IMR-90 (cell line): Measurements from ENCODE around the gene TMEM132A. TPM values are rescaled to one million over a fixed set of nuclear protein-coding genes. Genes with fewer than 3 reads are reported as not detected.

ENCODE experiments used
- ATAC-seq: fragments of 200-7000 bp; cut with Tn5 transposase; 2 replicates; pipeline ENCODE4 v1.9.1; 2020; ENCODE audit warnings: low read depth, mild to moderate bottlenecking, moderate library complexity
- BruUV-seq: library from RNA; stranded (reverse); fragments of 400-500 nt; replicated peaks from 2 replicates; lab custom pipeline; 2021; lab: Mats Ljungman, UMichigan
- CTCF ChIA-PET: fragments of 300-600 bp; formaldehyde crosslinking; extraction: SDS; loops from one replicate; lab custom pipeline; 2021; ENCODE audit warnings: antibody characterized with exemption; lab: Yijun Ruan, JAX
- POLR2A ChIA-PET: fragments of 300-600 bp; sonication (Branson Sonifier 250); formaldehyde crosslinking; loops from one replicate; lab custom pipeline; 2022; ENCODE audit warnings: antibody characterized with exemption; ENCODE audit not compliant: unreplicated experiment; lab: Charles Lee
- DNase-seq: peaks from one replicate; pipeline ENCODE4 v3.0.0; 2013
- H2AFZ ChIP-seq: replicated peaks from 2 replicates; pipeline ENCODE3; 2013; ENCODE audit warnings: low read length, mild to moderate bottlenecking; ENCODE audit not compliant: poor library complexity
- H2AK5ac ChIP-seq: 2 replicates; pipeline ENCODE4 v1.6.1; 2013; ENCODE audit warnings: low read depth, low read length, inconsistent platforms
- H2AK9ac ChIP-seq: replicated peaks from 2 replicates; pipeline ENCODE3; 2013; ENCODE audit warnings: mild to moderate bottlenecking, low read depth, low read length, moderate library complexity; ENCODE audit not compliant: poor library complexity
- H2BK120ac ChIP-seq: 2 replicates; pipeline ENCODE4 v1.6.1; 2013; ENCODE audit warnings: low read depth, low read length, inconsistent platforms
- H2BK15ac ChIP-seq: 3 replicates; pipeline ENCODE4 v1.6.1; 2013; ENCODE audit warnings: low read depth, low read length, inconsistent platforms
- H2BK20ac ChIP-seq: 2 replicates; pipeline ENCODE4 v1.6.1; 2013; ENCODE audit warnings: low read depth, mild to moderate bottlenecking, inconsistent platforms, low read length, moderate library complexity
- H2BK5ac ChIP-seq: 2 replicates; pipeline ENCODE4 v1.6.1; 2013; ENCODE audit warnings: mild to moderate bottlenecking, low read depth, low read length, inconsistent platforms; ENCODE audit not compliant: poor library complexity, severe bottlenecking
- H3K14ac ChIP-seq: replicated peaks from 2 replicates; pipeline ENCODE4 v1.6.1; 2013; ENCODE audit warnings: low read depth, low read length, inconsistent platforms
- H3K18ac ChIP-seq: 2 replicates; pipeline ENCODE4 v1.6.1; 2013; ENCODE audit warnings: low read depth, low read length, control low read depth
- H3K23ac ChIP-seq: 2 replicates; pipeline ENCODE4 v1.6.1; 2013; ENCODE audit warnings: low read depth, low read length, inconsistent platforms
- H3K27ac ChIP-seq: 2 replicates; pipeline ENCODE4 v1.5.1; 2013; ENCODE audit warnings: mild to moderate bottlenecking, control low read depth, low read length; ENCODE audit not compliant: insufficient read depth
- H3K27me3 ChIP-seq: 2 replicates; pipeline ENCODE4 v1.6.1; 2013; ENCODE audit warnings: low read length; ENCODE audit not compliant: control insufficient read depth, insufficient read depth
- H3K36me3 ChIP-seq: 2 replicates; pipeline ENCODE4 v1.6.1; 2013; ENCODE audit warnings: low read length, mixed read lengths; ENCODE audit not compliant: control insufficient read depth, insufficient read depth
- H3K4ac ChIP-seq: 2 replicates; pipeline ENCODE4 v1.6.1; 2013; ENCODE audit warnings: low read depth, low read length, inconsistent platforms
- H3K4me1 ChIP-seq: 2 replicates; pipeline ENCODE4 v1.6.1; 2013; ENCODE audit warnings: low read length, mixed read lengths; ENCODE audit not compliant: control insufficient read depth, insufficient read depth
- H3K4me2 ChIP-seq: 2 replicates; pipeline ENCODE4 v1.6.1; 2013; ENCODE audit warnings: low read depth, mild to moderate bottlenecking, control low read depth, low read length, moderate library complexity
- H3K4me3 ChIP-seq: 2 replicates; pipeline ENCODE4 v1.5.1; 2013; ENCODE audit warnings: low read depth, mild to moderate bottlenecking, control low read depth, low read length, moderate library complexity; ENCODE audit not compliant: insufficient read depth
- H3K56ac ChIP-seq: 2 replicates; pipeline ENCODE4 v1.6.1; 2013; ENCODE audit warnings: low read length, inconsistent platforms; ENCODE audit not compliant: insufficient read depth; ENCODE audit errors: extremely low read depth
- H3K79me1 ChIP-seq, 2 experiments: 2 replicates each; pipeline ENCODE4 v1.6.1; 2013; ENCODE audit warnings: low read length in 2 of 2, inconsistent platforms in 1 of 2, low read depth in 1 of 2
- H3K9ac ChIP-seq: 2 replicates; pipeline ENCODE4 v1.6.1; 2013; ENCODE audit warnings: low read depth, low read length, control low read depth
- H3K9me1 ChIP-seq: 2 replicates; pipeline ENCODE4 v1.6.1; 2013; ENCODE audit warnings: low read length, inconsistent platforms; ENCODE audit not compliant: insufficient read depth
- H3K9me3 ChIP-seq: 2 replicates; pipeline ENCODE4 v1.6.1; 2013; ENCODE audit warnings: low read length; ENCODE audit not compliant: control insufficient read depth, insufficient read depth
- H4K20me1 ChIP-seq: 2 replicates; pipeline ENCODE4 v1.6.1; 2013; ENCODE audit warnings: low read length, inconsistent platforms; ENCODE audit not compliant: insufficient read depth
- H4K5ac ChIP-seq: 2 replicates; pipeline ENCODE4 v1.6.1; 2013; ENCODE audit warnings: mild to moderate bottlenecking, low read depth, low read length, control low read depth
- H4K8ac ChIP-seq, 2 experiments: 2 replicates each; pipeline ENCODE4 v1.6.1; 2013; ENCODE audit warnings: low read depth in 2 of 2, low read length in 2 of 2, control low read depth in 1 of 2, inconsistent platforms in 1 of 2
- H4K91ac ChIP-seq: 2 replicates; pipeline ENCODE4 v1.6.1; 2013; ENCODE audit warnings: low read depth, low read length, inconsistent platforms; ENCODE audit not compliant: insufficient read depth
- NFE2L2 ChIP-seq: fragments of 150-350 bp; IDR thresholded peaks from 2 replicates; pipeline ENCODE4 v1.6.1; 2016; ENCODE audit warnings: low read depth, mild to moderate bottlenecking, low read length
- RFX5 ChIP-seq: IDR thresholded peaks from 2 replicates; pipeline ENCODE4 v1.8.0; 2012; ENCODE audit warnings: low read depth, mild to moderate bottlenecking, low read length, moderate library complexity
- SMC3 ChIP-seq: fragments of 150-350 bp; IDR thresholded peaks from 2 replicates; pipeline ENCODE4 v1.6.1; 2016; ENCODE audit warnings: low read depth, mild to moderate bottlenecking, antibody characterized with exemption, low read length, moderate library complexity
- USF2 ChIP-seq: fragments of 150-350 bp; IDR thresholded peaks from 2 replicates; pipeline ENCODE4 v1.6.1; 2017; ENCODE audit warnings: mild to moderate bottlenecking, antibody characterized with exemption, low read length, low read depth
- WGBS, 2 experiments: methylation state at CpG; one replicate each; pipeline versions ENCODE4 v1.1.5 to v1.1.7; 2013; ENCODE audit warnings: missing lambda C conversion rate in 2 of 2; ENCODE audit not compliant: insufficient read length in 1 of 2; ENCODE audit errors: extremely low coverage in 2 of 2; 5-methylcytosine and 5-hydroxymethylcytosine counted together
- dilution Hi-C: fragments of 300-500 bp; cut with HindIII; formaldehyde crosslinking; loops from one replicate; pipeline ENCODE4 v1.14.3; 2018; ENCODE audit warnings: low sequenced_read_pairs; ENCODE audit not compliant: unreplicated experiment
- in situ Hi-C: fragments of 300-500 bp; cut with MboI; formaldehyde crosslinking; loops from 3 replicates; pipeline ENCODE4 v1.14.3; 2019; ENCODE audit warnings: low sequenced_read_pairs, inconsistent platforms, mixed read lengths
- intact Hi-C: fragments of 100-400 bp; cut with micrococcal nuclease; formaldehyde crosslinking; loops from 2 replicates; pipeline ENCODE4 v1.10.0; 2022
- polyA plus RNA-seq, 3 experiments: library from polyadenylated mRNA; depleted of rRNA; stranded (reverse); fragments of >200 nt; gene quantifications; 2 replicates each; pipeline ENCODE4 v1.2.3, GENCODE V29; 2012; ENCODE audit warnings: low replicate concordance in 1 of 3
- total RNA-seq: library from RNA; depleted of rRNA; stranded (reverse); fragments of >200 nt; gene quantifications from 2 replicates; pipeline ENCODE4 v1.2.3, GENCODE V29; 2012

The TMEM132A gene
- total and polyA plus RNA-seq, 2 of the 4 experiments (the other 2 are of a cell fraction), result 7.7 to 64.2 TPM

GRCh38 chr11:60957188-60957587 lies 32.9 kb downstream of the TMEM132A start:
- Histone ChIP-seq H3K4me3 (no peak overlapping the region), H4K20me1 (no peaks in the 10 kb centered on the region), H3K4me2 (no peak overlapping the region), H3K9ac (no peak overlapping the region), H3K27ac (no peak overlapping the region), H2BK5ac (no peak overlapping the region), H3K4ac (no peak overlapping the region), H3K9me1 (no peaks in the 10 kb centered on the region), H2BK15ac (no peak overlapping the region), H3K18ac (no peak overlapping the region), H4K8ac (no peak overlapping the region), H3K9me3 (peaks cover 1% of the 10 kb centered on the region; the same call in 1 of the 2 replicates), H3K14ac (no peak overlapping the region), H3K27me3 (peaks cover 23% of the 10 kb centered on the region), H2AK9ac (no peak overlapping the region), H3K4me1 (peaks cover 2% of the 10 kb centered on the region; the same call in 1 of the 2 replicates), H2BK20ac (no peak overlapping the region), H3K23ac (no peak overlapping the region), H2BK120ac (no peak overlapping the region), H2AK5ac (no peak overlapping the region), H2AFZ (no peak overlapping the region), H3K36me3 (no peaks in the 10 kb centered on the region), H3K56ac (no peak overlapping the region), H4K5ac (no peak overlapping the region), H4K91ac (no peak overlapping the region), H3K79me1 (no peaks in the 10 kb centered on the region)
- CTCF ChIA-PET, result interaction anchor here (0.6 to 1.1 kb wide), 2 partner anchors 21 to 44 kb away, joined by 3 read pairs; partner anchors contain the start of gene TMEM109
- WGBS, 2 experiments, result 57% methylated on average over 1 of the region's 4 CpGs; no CpG with 5 or more reads in 1 of the 2 experiments
- DNase-seq (no peak), ATAC-seq (no peak)
- dilution Hi-C loops, result no loop called here
- intact Hi-C loops, result no loop called here
- TF ChIP-seq NFE2L2, result no peak
- no peak for TF ChIP-seq USF2
- no peak for TF ChIP-seq SMC3
- no peak for TF ChIP-seq RFX5
- POLR2A ChIA-PET, result no interaction called here
- no TSS peak for BruUV-seq
- in situ Hi-C loops, result no loop called here
